ENCODE data around the gene PLEKHA7.

Gene PLEKHA7

GRCh38 chr11:16800382-16800781 is 213.8 kb downstream of the PLEKHA7 start:
- H3K4me3 Mint-ChIP-seq: no peak overlapping the region
- peaks cover 5% of the 10 kb centered on the region for H3K4me1 Mint-ChIP-seq
- no peak for DNase-seq
- no peak overlapping the region for H3K27ac Mint-ChIP-seq
- no peaks in the 10 kb centered on the region for H3K9me3 Mint-ChIP-seq
- peaks cover 8% of the 10 kb centered on the region for H3K27me3 Mint-ChIP-seq (ENCODE audit: low read depth, poor library complexity)
- no peak for TF ChIP-seq CTCF (IDR thresholded peaks at IDR 0.05)
- H3K36me3 Mint-ChIP-seq (ENCODE audit: low read depth): no peaks in the 10 kb centered on the region

GRCh38 chr11:16799890-16800289 is 214.3 kb downstream of the PLEKHA7 start:
- no peak overlapping the region for H3K4me3 Mint-ChIP-seq
- H3K36me3 Mint-ChIP-seq (ENCODE audit: low read depth): no peaks in the 10 kb centered on the region
- no peaks in the 10 kb centered on the region for H3K9me3 Mint-ChIP-seq
- H3K27ac Mint-ChIP-seq: no peak overlapping the region
- peaks cover 12% of the 10 kb centered on the region for H3K27me3 Mint-ChIP-seq (ENCODE audit: low read depth, poor library complexity)
- TF ChIP-seq CTCF (IDR thresholded peaks at IDR 0.05): no peak
- H3K4me1 Mint-ChIP-seq: peaks cover 8% of the 10 kb centered on the region
- no peak for DNase-seq

- peaks cover 14% of the 10 kb centered on the region for H3K27me3 Mint-ChIP-seq (ENCODE audit: low read depth, poor library complexity)
- H3K4me3 Mint-ChIP-seq: no peak overlapping the region
- H3K27ac Mint-ChIP-seq: no peak overlapping the region
- no peaks in the 10 kb centered on the region for H3K9me3 Mint-ChIP-seq
- no peaks in the 10 kb centered on the region for H3K36me3 Mint-ChIP-seq (ENCODE audit: low read depth)
- peaks cover 5% of the 10 kb centered on the region for H3K4me1 Mint-ChIP-seq
- TF ChIP-seq CTCF (IDR thresholded peaks at IDR 0.05): no peak
- DNase-seq: no peak
Measured at GRCh38 chr11:16799221-16799620, 215.0 kb downstream of the PLEKHA7 start.

GRCh38 chr11:16797776-16798175 is 216.4 kb downstream of the PLEKHA7 start:
- Mint-ChIP-seq H3K27ac (no peak overlapping the region), H3K27me3 (ENCODE audit: low read depth, poor library complexity) (peaks cover 7% of the 10 kb centered on the region), H3K4me3 (no peak overlapping the region), H3K9me3 (no peaks in the 10 kb centered on the region), H3K4me1 (peaks cover 5% of the 10 kb centered on the region), H3K36me3 (ENCODE audit: low read depth) (no peaks in the 10 kb centered on the region)
- TF ChIP-seq CTCF (IDR thresholded peaks at IDR 0.05): no peak
- DNase-seq: no peak

- H3K4me1 Mint-ChIP-seq: peaks cover 13% of the 10 kb centered on the region
- H3K4me3 Mint-ChIP-seq: no peak overlapping the region
- no peaks in the 10 kb centered on the region for H3K36me3 Mint-ChIP-seq (ENCODE audit: low read depth)
- TF ChIP-seq CTCF (IDR thresholded peaks at IDR 0.05): no peak
- H3K27me3 Mint-ChIP-seq (ENCODE audit: low read depth, poor library complexity): peaks cover 6% of the 10 kb centered on the region
- H3K9me3 Mint-ChIP-seq: no peaks in the 10 kb centered on the region
- DNase-seq: no peak
- H3K27ac Mint-ChIP-seq: no peak overlapping the region
Measured at GRCh38 chr11:16796311-16796710, 217.9 kb downstream of the PLEKHA7 start.

GRCh38 chr11:16795146-16795545 is 219.1 kb downstream of the PLEKHA7 start:
- Mint-ChIP-seq H3K4me1 (peaks cover 13% of the 10 kb centered on the region), H3K27ac (peak overlapping the region; percentile 9), H3K4me3 (no peak overlapping the region), H3K27me3 (ENCODE audit: low read depth, poor library complexity) (peaks cover 6% of the 10 kb centered on the region), H3K9me3 (no peaks in the 10 kb centered on the region), H3K36me3 (ENCODE audit: low read depth) (no peaks in the 10 kb centered on the region)
- DNase-seq: no peak
- no peak for TF ChIP-seq CTCF (IDR thresholded peaks at IDR 0.05)
